Skeletal muscle tissue (tissue), 4 donors: ENCODE results near the gene MAP4K5. TPM values are rescaled to one million over a fixed set of nuclear protein-coding genes. Genes with fewer than 3 reads are reported as not detected.

Source experiments
- H3K27ac ChIP-seq: one replicate; pipeline ENCODE4 v1.7.0; 2013; ENCODE audit warnings: mild to moderate bottlenecking, low read depth, low read length, inconsistent platforms
- H3K27me3 ChIP-seq, 3 donors: one replicate each; pipeline ENCODE4 v1.7.0; 2013; ENCODE audit warnings: low read length in 3 of 3; ENCODE audit not compliant: control insufficient read depth in 3 of 3, insufficient read depth in 3 of 3
- H3K36me3 ChIP-seq, 3 donors: one replicate each; pipeline ENCODE4 v1.7.0; 2013; ENCODE audit warnings: low read length in 3 of 3; ENCODE audit not compliant: control insufficient read depth in 3 of 3, insufficient read depth in 3 of 3
- H3K4me1 ChIP-seq, 3 donors: one replicate each; pipeline ENCODE4 v1.7.0; 2013; ENCODE audit warnings: low read length in 3 of 3, mild to moderate bottlenecking in 3 of 3; ENCODE audit not compliant: control insufficient read depth in 3 of 3, insufficient read depth in 3 of 3
- H3K4me3 ChIP-seq, 3 donors: one replicate each; pipeline ENCODE4 v1.7.0; 2013; ENCODE audit warnings: low read length in 3 of 3
- H3K9ac ChIP-seq, 3 donors: one replicate each; pipeline ENCODE4 v1.7.0; 2013; ENCODE audit warnings: low read length in 3 of 3, mild to moderate bottlenecking in 3 of 3, moderate library complexity in 2 of 3, low read depth in 1 of 3
- H3K9me3 ChIP-seq, 3 donors: one replicate each; pipeline ENCODE4 v1.7.0; 2013; ENCODE audit warnings: low read length in 3 of 3; ENCODE audit not compliant: control insufficient read depth in 3 of 3
- total RNA-seq: library from RNA; depleted of rRNA; stranded (reverse); fragments of >200 nt; gene quantifications from one replicate; pipeline ENCODE4 v1.2.3, GENCODE V29; 2014
- donor health status: Osteomylitis.

MAP4K5 gene
- 27.1 TPM for total RNA-seq

DNA sequence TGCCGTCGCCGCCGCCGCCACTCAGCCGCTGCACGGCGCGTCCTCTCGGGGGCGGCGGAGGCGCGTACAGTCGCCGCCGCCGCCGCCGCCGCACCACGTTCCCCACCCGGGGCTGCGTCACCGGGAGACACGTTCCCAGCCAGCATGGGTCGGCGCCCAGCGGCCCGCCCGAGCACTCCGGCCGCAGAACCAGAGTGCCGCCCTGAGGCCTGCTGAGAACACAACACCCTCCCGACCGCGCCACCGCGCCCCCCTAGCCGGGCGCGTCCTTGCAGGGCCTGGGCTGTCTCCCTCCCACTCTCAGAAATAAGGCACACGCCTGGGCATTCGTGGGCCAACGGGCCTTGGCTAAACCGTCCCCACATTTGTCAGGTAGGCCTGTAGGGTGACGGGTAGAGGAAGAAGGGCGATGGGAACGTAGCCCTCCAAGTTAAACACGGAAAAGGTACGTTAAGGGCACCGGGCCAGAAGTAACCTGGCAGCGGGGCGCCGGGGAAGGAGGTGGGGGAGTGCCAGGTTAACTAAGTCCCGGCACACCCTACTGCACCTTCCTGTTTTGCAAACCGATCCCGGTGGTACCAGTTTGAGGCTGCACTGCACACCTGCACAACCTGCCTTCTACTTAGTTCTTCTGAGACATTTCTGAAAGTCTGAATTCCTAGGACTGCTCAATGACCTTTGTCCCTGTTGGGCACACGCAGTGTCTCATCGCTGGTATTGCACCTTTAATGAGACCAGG lies at the start of gene MAP4K5:
MAP4K5 (minus strand) TSS at position 68 of the 739 bp plus-strand sequence. CDS start 520 bp downstream, outside the sequence.
- peak within 1 kb of the TSS; percentile 79 for H3K27ac ChIP-seq
- peak within 1 kb of the TSS; percentile 80 to 90 (median 84) for H3K9ac ChIP-seq

GRCh38 chr14:50578433-50578832 lies 46.1 kb upstream of the MAP4K5 start:
- Histone ChIP-seq H3K4me3 (no peak overlapping the region), H3K4me1 (no peaks in the 10 kb centered on the region), H3K27me3 (no peaks in the 10 kb centered on the region), H3K27ac (no peak overlapping the region), H3K9me3 (no peaks in the 10 kb centered on the region), H3K9ac (no peak overlapping the region), H3K36me3 (no peaks in the 10 kb centered on the region)

More for the DNA sequence above, at the start of gene MAP4K5:
- Histone ChIP-seq H3K27me3 (no peaks in the 10 kb centered on the region), H3K4me1 (peaks cover 16 to 25% (median 18%) of the 10 kb centered on the region in 3 donors), H3K9me3 (no peaks in the 10 kb centered on the region), H3K4me3 (peak within 1 kb of the TSS; percentile 81 to 83 (median 82)), H3K36me3 (peaks cover 0 to 5% (median 0%) of the 10 kb centered on the region in 3 donors)

GRCh38 chr14:50577982-50578381 lies 45.6 kb upstream of the MAP4K5 start:
- Histone ChIP-seq H3K9ac (no peak overlapping the region), H3K9me3 (no peaks in the 10 kb centered on the region), H3K27me3 (no peaks in the 10 kb centered on the region), H3K27ac (no peak overlapping the region), H3K4me3 (no peak overlapping the region), H3K36me3 (no peaks in the 10 kb centered on the region), H3K4me1 (no peaks in the 10 kb centered on the region)

DNA sequence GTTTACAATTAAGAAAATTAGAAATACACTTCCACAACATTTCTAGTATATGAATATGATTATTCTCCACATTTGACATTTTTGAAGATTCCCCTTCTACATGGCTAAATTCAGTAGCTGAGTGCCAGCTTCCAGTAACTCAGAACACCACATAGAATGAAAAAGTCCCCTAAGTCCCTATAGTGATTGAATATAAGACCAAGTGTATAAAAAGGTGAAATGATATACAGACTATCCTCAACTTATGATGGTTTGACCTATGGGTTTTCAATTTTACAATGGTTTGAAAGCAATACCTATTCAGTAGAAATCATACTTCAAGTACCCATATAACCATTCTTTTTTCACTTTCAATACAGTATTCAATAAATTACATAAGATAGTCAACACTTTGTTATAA lies 43.4 kb upstream of the MAP4K5 start:
- Histone ChIP-seq H3K27me3 (no peaks in the 10 kb centered on the region), H3K27ac (no peak overlapping the region), H3K9me3 (peaks cover 0 to 4% (median 0%) of the 10 kb centered on the region in 3 donors), H3K9ac (no peak overlapping the region), H3K36me3 (no peaks in the 10 kb centered on the region), H3K4me1 (no peaks in the 10 kb centered on the region), H3K4me3 (no peak overlapping the region)

DNA sequence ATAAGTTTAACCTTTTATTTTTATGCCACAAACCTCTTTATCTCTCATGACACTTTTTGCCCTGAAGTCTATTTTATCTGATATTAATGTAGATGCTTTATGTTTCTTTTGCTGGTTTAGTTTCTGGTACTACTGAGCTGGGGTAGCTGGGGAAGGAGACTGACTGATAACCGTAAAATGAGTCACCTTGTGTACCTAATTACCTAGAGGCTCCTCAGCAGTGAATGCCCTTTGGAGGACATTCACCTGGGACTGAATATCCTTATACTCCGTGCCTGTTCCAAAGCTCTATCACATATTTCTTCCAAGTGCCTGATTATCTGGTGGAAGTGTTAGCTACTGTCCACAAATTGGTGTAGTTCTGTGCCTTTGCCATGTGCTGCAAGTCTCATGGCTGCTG lies 41.5 kb upstream of the MAP4K5 start:
- Histone ChIP-seq H3K4me3 (no peak overlapping the region), H3K27me3 (no peaks in the 10 kb centered on the region), H3K36me3 (no peaks in the 10 kb centered on the region), H3K4me1 (no peaks in the 10 kb centered on the region), H3K9me3 (peaks cover 0 to 10% (median 5%) of the 10 kb centered on the region in 3 donors), H3K27ac (no peak overlapping the region), H3K9ac (no peak overlapping the region)

DNA sequence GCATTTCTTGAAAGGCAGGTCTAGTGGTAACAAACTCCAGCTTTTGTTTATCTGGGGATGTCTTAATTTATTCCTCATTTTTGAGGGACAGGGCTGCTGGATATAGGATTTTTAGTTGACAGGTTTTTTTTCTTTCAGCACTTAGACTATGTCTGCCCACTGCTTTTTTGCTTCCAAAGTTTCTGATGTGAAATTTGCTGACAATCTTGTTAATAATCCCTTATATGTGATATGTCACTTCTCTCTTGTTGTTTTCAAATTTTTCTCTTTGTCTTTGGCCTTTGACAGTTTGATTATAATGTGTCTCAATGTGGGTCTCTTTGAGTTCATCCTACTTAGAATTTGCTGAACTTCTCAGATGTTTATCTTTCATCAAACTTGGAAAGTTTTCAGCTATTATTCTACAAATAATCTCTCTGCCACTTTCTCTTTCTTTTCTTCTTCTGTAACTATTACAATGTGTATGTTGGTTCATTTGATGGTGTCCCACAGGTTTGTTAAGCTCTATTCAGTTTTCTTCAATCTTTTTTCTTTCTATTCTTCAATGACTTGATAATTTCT lies 37.4 kb upstream of the MAP4K5 start:
- no peaks in the 10 kb centered on the region for H3K36me3 ChIP-seq
- no peak overlapping the region for H3K27ac ChIP-seq
- H3K4me3 ChIP-seq, result no peak overlapping the region
- H3K4me1 ChIP-seq, result no peaks in the 10 kb centered on the region
- H3K27me3 ChIP-seq, result no peaks in the 10 kb centered on the region
- H3K9me3 ChIP-seq, result peaks cover 0 to 10% (median 5%) of the 10 kb centered on the region in 3 donors
- H3K9ac ChIP-seq, result no peak overlapping the region

GRCh38 chr14:50562841-50563240 lies 30.5 kb upstream of the MAP4K5 start:
- Histone ChIP-seq H3K4me3 (no peak overlapping the region), H3K4me1 (peaks cover 6 to 13% (median 8%) of the 10 kb centered on the region in 3 donors), H3K36me3 (no peaks in the 10 kb centered on the region), H3K9me3 (no peaks in the 10 kb centered on the region), H3K9ac (no peak overlapping the region), H3K27ac (no peak overlapping the region), H3K27me3 (peaks cover 0 to 19% (median 4%) of the 10 kb centered on the region in 3 donors)

DNA sequence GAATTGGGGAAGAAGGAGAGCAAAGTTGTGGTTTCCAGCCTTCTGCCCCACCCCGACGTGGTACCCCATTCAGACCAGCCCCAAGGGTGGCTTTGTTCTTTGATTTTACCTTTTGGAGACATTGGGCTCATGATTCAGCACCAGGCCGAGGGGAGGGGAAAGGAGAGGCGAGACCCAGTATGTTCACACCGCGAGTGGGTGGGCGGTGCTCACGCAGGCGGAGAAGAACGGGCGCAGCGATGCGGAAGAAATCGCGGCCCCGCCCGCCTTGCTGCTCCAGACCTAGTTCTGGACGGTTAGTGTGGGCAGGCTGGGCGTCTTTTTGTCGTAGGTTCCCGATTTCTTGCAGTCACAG lies 28.5 kb upstream of the MAP4K5 start:
- H3K9me3 ChIP-seq, result no peaks in the 10 kb centered on the region
- H3K27ac ChIP-seq, result peak overlapping the region; percentile 68
- H3K36me3 ChIP-seq, result no peaks in the 10 kb centered on the region
- H3K9ac ChIP-seq, result peak overlapping the region in 2 of 3 donors; percentile 23 to 80
- H3K27me3 ChIP-seq, result peaks cover 0 to 19% (median 4%) of the 10 kb centered on the region in 3 donors
- peak overlapping the region; percentile 74 to 86 (median 79) for H3K4me3 ChIP-seq
- peaks cover 6 to 13% (median 8%) of the 10 kb centered on the region in 3 donors for H3K4me1 ChIP-seq

- peak within 1 kb of the TSS; percentile 68 to 81 (median 80) for H3K9ac ChIP-seq
- H3K36me3 ChIP-seq, result no peaks in the 10 kb centered on the region
- peak within 1 kb of the TSS; percentile 74 to 91 (median 86) for H3K4me3 ChIP-seq
- H3K27ac ChIP-seq, result peak within 1 kb of the TSS; percentile 68
- peaks cover 0 to 21% (median 4%) of the 10 kb centered on the region in 3 donors for H3K27me3 ChIP-seq
- no peaks in the 10 kb centered on the region for H3K9me3 ChIP-seq
- peaks cover 6 to 13% (median 8%) of the 10 kb centered on the region in 3 donors for H3K4me1 ChIP-seq
Measured at GRCh38 chr14:50559990-50560930, 27.9 kb upstream of the MAP4K5 start, which contains the start of gene ATL1. Gene ATL1, plus strand, starts transcription at chr14:50560145. Its CDS starts 121 bp downstream, at chr14:50560266.
